Osteocyte (in vitro differentiated cells): ENCODE data around the gene ATP8B4. TPM values are rescaled to one million over a fixed set of nuclear protein-coding genes. Genes with fewer than 3 reads are reported as not detected.
A peak's percentile ranks its signal among the peaks of the same experiment; 100 is the strongest.

Experiments used
- DNase-seq: peaks from one replicate; pipeline ENCODE4 v3.0.0; 2021; ENCODE audit warnings: mixed read lengths; ENCODE audit not compliant: unreplicated experiment; ENCODE audit errors: extremely low spot score
- H3K27ac Mint-ChIP-seq: one replicate; pipeline ENCODE4 v1.8.0; 2021; ENCODE audit warnings: mild to moderate bottlenecking, mixed read lengths; ENCODE audit not compliant: unreplicated experiment
- H3K27me3 Mint-ChIP-seq: one replicate; pipeline ENCODE4 v1.8.0; 2021; ENCODE audit warnings: mixed read lengths; ENCODE audit not compliant: unreplicated experiment
- H3K36me3 Mint-ChIP-seq: one replicate; pipeline ENCODE4 v1.8.0; 2021; ENCODE audit warnings: mixed read lengths; ENCODE audit not compliant: unreplicated experiment
- H3K4me1 Mint-ChIP-seq: one replicate; pipeline ENCODE4 v1.8.0; 2021; ENCODE audit warnings: mixed read lengths; ENCODE audit not compliant: unreplicated experiment
- H3K4me3 Mint-ChIP-seq: one replicate; pipeline ENCODE4 v1.8.0; 2021; ENCODE audit warnings: mild to moderate bottlenecking, moderate library complexity, mixed read lengths; ENCODE audit not compliant: unreplicated experiment
- H3K9me3 Mint-ChIP-seq: one replicate; pipeline ENCODE4 v1.8.0; 2021; ENCODE audit warnings: mixed read lengths; ENCODE audit not compliant: unreplicated experiment
- CTCF ChIP-seq: fragments of 200-600 bp; sonication (generic); IDR thresholded peaks from 2 replicates; pipeline ENCODE4 v1.5.0; 2021; ENCODE audit warnings: antibody characterized with exemption, mild to moderate bottlenecking, moderate library complexity
- total RNA-seq: library from RNA; stranded (reverse); gene quantifications from 2 replicates; pipeline ENCODE4 v1.2.1, GENCODE V29; 2021

Gene ATP8B4
- total RNA-seq, 1 donor from 2014 or later = not detected

DNA sequence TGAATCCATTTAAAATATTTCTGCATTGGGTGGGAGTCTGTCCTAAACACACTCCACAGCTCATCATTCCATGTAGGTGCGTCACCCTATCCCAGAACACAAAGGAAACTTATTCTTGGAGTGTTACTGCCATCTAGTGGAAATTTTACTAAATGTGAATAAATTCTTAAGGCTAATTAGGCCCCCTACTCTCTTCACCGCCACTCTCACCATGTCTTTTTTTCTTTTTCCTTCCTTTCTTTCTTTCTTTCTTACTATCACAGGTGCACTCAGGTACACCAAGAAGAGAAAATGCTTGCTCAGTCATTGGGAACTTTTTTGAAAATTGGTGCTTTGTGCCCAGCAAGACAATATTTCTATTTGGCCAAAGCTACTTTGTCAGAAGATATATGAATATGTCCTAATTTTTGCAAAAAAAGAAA is 26.4 kb upstream of the ATP8B4 start:
- Mint-ChIP-seq H3K27me3 (no peaks in the 10 kb centered on the region), H3K27ac (no peak overlapping the region), H3K4me3 (no peak overlapping the region), H3K9me3 (no peaks in the 10 kb centered on the region), H3K4me1 (peaks cover 6% of the 10 kb centered on the region), H3K36me3 (no peaks in the 10 kb centered on the region)
- DNase-seq = no peak
- TF ChIP-seq CTCF = peak; percentile 72

DNA sequence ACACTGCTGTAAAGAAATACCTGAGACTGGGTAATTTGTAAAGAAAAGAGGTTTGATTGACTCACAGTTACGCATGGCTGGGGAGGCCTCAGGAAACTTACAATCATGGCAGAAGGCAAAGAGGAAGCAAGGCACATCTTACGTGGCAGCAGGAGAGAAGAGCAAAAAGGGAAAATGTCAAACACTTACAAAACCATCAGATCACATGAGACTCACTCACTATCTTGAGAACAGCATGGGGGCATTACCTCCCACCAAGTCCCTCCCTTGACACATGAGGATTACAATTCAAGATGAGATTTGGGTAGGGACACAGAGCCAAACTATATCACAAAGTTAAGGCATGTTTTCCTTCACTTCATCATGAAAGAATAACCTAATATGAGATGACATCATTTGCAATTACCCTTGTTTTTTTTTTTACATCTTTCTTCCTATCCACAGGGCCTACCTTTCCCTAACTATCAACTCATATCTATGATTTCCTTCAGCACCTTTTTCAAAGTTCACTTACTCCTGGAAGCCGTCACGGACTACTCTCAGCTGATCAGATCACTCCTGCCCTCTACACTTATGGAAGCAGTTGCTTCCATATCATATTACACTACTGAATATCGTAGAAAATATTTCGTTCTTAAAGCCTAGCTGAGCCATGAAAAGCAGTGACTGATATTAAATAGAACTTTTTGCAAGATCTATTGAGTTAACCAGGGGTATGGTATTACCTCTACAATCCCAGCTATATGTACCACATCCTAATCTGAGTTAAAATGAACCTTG is 25.5 kb upstream of the ATP8B4 start:
- Mint-ChIP-seq H3K27ac (no peak overlapping the region), H3K4me3 (no peak overlapping the region), H3K36me3 (no peaks in the 10 kb centered on the region), H3K9me3 (no peaks in the 10 kb centered on the region), H3K27me3 (no peaks in the 10 kb centered on the region), H3K4me1 (peaks cover 6% of the 10 kb centered on the region)
- no peak for TF ChIP-seq CTCF
- DNase-seq = no peak

DNA sequence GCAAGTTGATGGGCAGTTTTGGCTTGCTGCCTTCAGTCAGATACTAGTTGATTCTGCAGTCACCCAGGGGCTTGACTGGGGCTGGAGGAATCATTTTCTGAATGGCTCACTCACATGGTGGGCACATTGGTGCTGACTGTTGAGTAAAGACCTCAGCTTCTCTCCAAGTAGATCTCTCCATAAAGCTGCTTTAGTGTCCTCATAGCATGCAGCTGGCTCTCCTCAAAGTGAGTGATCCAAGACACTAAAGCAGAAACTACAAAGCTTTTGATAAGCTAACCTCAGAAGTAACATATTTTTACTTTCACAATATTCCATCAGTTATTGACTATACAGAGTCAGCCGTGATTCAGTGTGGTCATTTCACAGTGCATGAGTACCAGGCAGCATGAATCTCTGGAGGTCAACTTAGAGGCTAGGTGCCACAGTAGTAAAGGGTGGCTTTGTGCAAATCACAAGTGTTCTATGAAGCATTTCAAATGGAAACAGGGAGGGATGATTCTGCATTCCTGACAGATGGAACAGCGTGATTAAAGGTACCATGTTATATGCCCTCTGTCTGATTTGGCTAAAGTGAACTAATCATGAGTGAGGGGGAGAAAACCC is 24.3 kb upstream of the ATP8B4 start:
- Mint-ChIP-seq H3K9me3 (no peaks in the 10 kb centered on the region), H3K4me1 (peaks cover 6% of the 10 kb centered on the region), H3K4me3 (no peak overlapping the region), H3K27me3 (no peaks in the 10 kb centered on the region), H3K27ac (no peak overlapping the region), H3K36me3 (no peaks in the 10 kb centered on the region)
- DNase-seq = no peak
- TF ChIP-seq CTCF = no peak

DNA sequence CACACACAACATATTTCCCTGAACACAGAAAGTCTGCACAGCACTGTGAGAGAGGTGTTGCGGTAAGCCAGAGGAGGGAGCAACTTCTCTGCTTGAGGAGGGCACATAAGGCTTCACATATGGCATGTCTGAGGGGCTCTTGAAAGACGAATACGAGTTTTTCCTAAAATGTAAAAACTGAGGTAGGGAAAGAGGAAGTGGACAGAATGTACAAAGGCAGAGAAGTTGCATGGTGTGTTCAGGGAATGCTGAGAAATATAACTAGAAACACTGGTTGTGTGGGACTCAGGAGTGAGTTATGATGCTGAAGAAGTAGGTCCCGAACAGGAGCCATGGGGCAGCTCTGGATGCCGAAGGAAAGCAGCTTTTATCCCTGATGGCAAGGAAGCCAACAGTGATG is 22.8 kb upstream of the ATP8B4 start:
- no peak for TF ChIP-seq CTCF
- Mint-ChIP-seq H3K36me3 (no peaks in the 10 kb centered on the region), H3K4me3 (no peak overlapping the region), H3K9me3 (no peaks in the 10 kb centered on the region), H3K27me3 (no peaks in the 10 kb centered on the region), H3K27ac (no peak overlapping the region), H3K4me1 (peaks cover 6% of the 10 kb centered on the region)
- DNase-seq = no peak

DNA sequence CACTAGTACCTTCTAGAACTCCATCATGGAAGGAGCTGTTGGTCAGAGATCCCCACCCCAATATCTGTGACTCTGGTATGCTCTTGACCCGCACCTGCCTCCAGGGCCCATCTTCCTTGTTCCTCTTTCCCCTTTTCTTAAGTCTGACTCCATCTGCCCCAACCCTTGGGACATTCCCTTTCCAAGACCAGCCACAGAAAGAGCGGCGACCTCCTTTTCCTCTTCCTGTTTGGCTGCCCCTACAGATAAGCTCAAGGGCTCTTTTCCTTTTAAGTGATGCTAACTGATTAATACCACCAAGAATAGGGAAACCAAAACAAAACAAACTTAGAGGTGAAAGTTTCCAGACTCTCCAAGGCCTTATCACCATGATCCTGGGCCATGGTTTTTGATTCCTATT is 21.9 kb upstream of the ATP8B4 start:
- H3K36me3 Mint-ChIP-seq = no peaks in the 10 kb centered on the region

More for the DNA sequence above, 21.9 kb upstream of the ATP8B4 start:
- H3K9me3 Mint-ChIP-seq = no peaks in the 10 kb centered on the region
- peaks cover 6% of the 10 kb centered on the region for H3K4me1 Mint-ChIP-seq
- TF ChIP-seq CTCF = no peak
- no peak overlapping the region for H3K4me3 Mint-ChIP-seq
- no peaks in the 10 kb centered on the region for H3K27me3 Mint-ChIP-seq
- H3K27ac Mint-ChIP-seq = no peak overlapping the region
- no peak for DNase-seq
